Measurements from ENCODE around the gene PRPF38B. TPM values are rescaled to one million over a fixed set of nuclear protein-coding genes. Genes with fewer than 3 reads are reported as not detected.
A peak's percentile ranks its signal among the peaks of the same experiment; 100 is the strongest.

The PRPF38B gene
- total RNA-seq, 1 donor = 25.2 TPM

- TF ChIP-seq CTCF (IDR thresholded peaks at IDR 0.05; ENCODE audit: insufficient read depth, low read length) = no peak
- peak; percentile 70 for DNase-seq (ENCODE audit: low read depth)
- H3K4me3 ChIP-seq (ENCODE audit: low read depth, low read length) = no peak overlapping the region
Measured at GRCh38 chr1:108708691-108709660, 16.9 kb downstream of the PRPF38B start.

GRCh38 chr1:108712606-108713150 lies 20.6 kb downstream of the PRPF38B start, which contains the start of gene FNDC7:
Gene FNDC7 (plus strand): TSS chr1:108712908. CDS start chr1:108712934, 26 bp downstream.
- TF ChIP-seq CTCF (IDR thresholded peaks at IDR 0.05; ENCODE audit: insufficient read depth, low read length) = no peak
- peak; percentile 47 for DNase-seq (ENCODE audit: low read depth)
- H3K4me3 ChIP-seq (ENCODE audit: low read depth, low read length) = no peak within 1 kb of the TSS

GRCh38 chr1:108715932-108716331 lies 23.8 kb downstream of the PRPF38B start:
- no peak for TF ChIP-seq CTCF (IDR thresholded peaks at IDR 0.05; ENCODE audit: insufficient read depth, low read length)
- H3K4me3 ChIP-seq (ENCODE audit: low read depth, low read length) = no peak overlapping the region
- peak; percentile 42 for DNase-seq (ENCODE audit: low read depth)

- TF ChIP-seq CTCF (IDR thresholded peaks at IDR 0.05; ENCODE audit: insufficient read depth, low read length) = no peak
- peak; percentile 55 for DNase-seq (ENCODE audit: low read depth)
- no peak overlapping the region for H3K4me3 ChIP-seq (ENCODE audit: low read depth, low read length)
Measured at GRCh38 chr1:108716437-108717230, 24.5 kb downstream of the PRPF38B start.

- no peak for DNase-seq (ENCODE audit: low read depth)
- H3K4me3 ChIP-seq (ENCODE audit: low read depth, low read length) = no peak overlapping the region
- TF ChIP-seq CTCF (IDR thresholded peaks at IDR 0.05; ENCODE audit: insufficient read depth, low read length) = no peak
Measured at GRCh38 chr1:108717774-108718316, 25.7 kb downstream of the PRPF38B start.

- no peak overlapping the region for H3K4me3 ChIP-seq (ENCODE audit: low read depth, low read length)
- DNase-seq (ENCODE audit: low read depth) = no peak
- no peak for TF ChIP-seq CTCF (IDR thresholded peaks at IDR 0.05; ENCODE audit: insufficient read depth, low read length)
Measured at GRCh38 chr1:108718927-108719655, 27.0 kb downstream of the PRPF38B start.
